Measurements from ENCODE around the gene MVB12B. TPM values are rescaled to one million over a fixed set of nuclear protein-coding genes. Genes with fewer than 3 reads are reported as not detected.

Gene MVB12B
- total RNA-seq, 1 experiment from 2014 or later: not detected

- Histone ChIP-seq H3K9me3 (ENCODE audit: low read length) (no peaks in the 10 kb centered on the region), H3K9me2 (replicated peaks; ENCODE audit: insufficient read depth, low read length) (no peaks in the 10 kb centered on the region), H3K4me1 (ENCODE audit: low read length) (no peaks in the 10 kb centered on the region)
Observed at GRCh38 chr9:126394802-126395201, 68.2 kb downstream of the MVB12B start.

GRCh38 chr9:126395439-126396212 is 69.0 kb downstream of the MVB12B start:
- H3K27me3 ChIP-seq (ENCODE audit: low read length): no peaks in the 10 kb centered on the region
- no peak overlapping the region for H3K27ac ChIP-seq (ENCODE audit: low read length)
- no peak overlapping the region for H3K4me3 ChIP-seq (ENCODE audit: low read length)
- no peaks in the 10 kb centered on the region; the same call in 1 of the 2 replicates for H4K20me1 ChIP-seq (ENCODE audit: insufficient read depth, low read depth, low read length)
- no peak overlapping the region for H3K9ac ChIP-seq (ENCODE audit: low read length)
- H3K79me2 ChIP-seq (ENCODE audit: low read length): no peaks in the 10 kb centered on the region
- no peak for DNase-seq
- H3K4me1 ChIP-seq (ENCODE audit: low read length): no peaks in the 10 kb centered on the region
- H2AFZ ChIP-seq (ENCODE audit: low read length): no peak overlapping the region
- no peaks in the 10 kb centered on the region for H3K9me3 ChIP-seq (ENCODE audit: low read length)
- H3K9me2 ChIP-seq (replicated peaks; ENCODE audit: insufficient read depth, low read length): no peaks in the 10 kb centered on the region
- no peak overlapping the region for H3K4me2 ChIP-seq (ENCODE audit: low read depth, low read length, poor library complexity, severe bottlenecking)
- no peaks in the 10 kb centered on the region for H3K36me3 ChIP-seq (ENCODE audit: insufficient read depth, low read length)

More at GRCh38 chr9:126394802-126395201, 68.2 kb downstream of the MVB12B start:
- H3K79me2 ChIP-seq (ENCODE audit: low read length): no peaks in the 10 kb centered on the region
- no peaks in the 10 kb centered on the region for H3K27me3 ChIP-seq (ENCODE audit: low read length)
- no peak for DNase-seq
- H3K9ac ChIP-seq (ENCODE audit: low read length): no peak overlapping the region
- no peak overlapping the region for H3K27ac ChIP-seq (ENCODE audit: low read length)
- no peak overlapping the region for H3K4me2 ChIP-seq (ENCODE audit: low read depth, low read length, poor library complexity, severe bottlenecking)
- no peaks in the 10 kb centered on the region; the same call in 1 of the 2 replicates for H4K20me1 ChIP-seq (ENCODE audit: insufficient read depth, low read depth, low read length)
- no peak overlapping the region for H2AFZ ChIP-seq (ENCODE audit: low read length)
- H3K4me3 ChIP-seq (ENCODE audit: low read length): no peak overlapping the region
- no peaks in the 10 kb centered on the region for H3K36me3 ChIP-seq (ENCODE audit: insufficient read depth, low read length)

- peak; percentile 46 for DNase-seq
- no peaks in the 10 kb centered on the region; the same call in 1 of the 2 replicates for H4K20me1 ChIP-seq (ENCODE audit: insufficient read depth, low read depth, low read length)
- H3K4me2 ChIP-seq (ENCODE audit: low read depth, low read length, poor library complexity, severe bottlenecking): no peak overlapping the region
- H3K27ac ChIP-seq (ENCODE audit: low read length): no peak overlapping the region
- H3K36me3 ChIP-seq (ENCODE audit: insufficient read depth, low read length): no peaks in the 10 kb centered on the region
- no peaks in the 10 kb centered on the region for H3K4me1 ChIP-seq (ENCODE audit: low read length)
- no peak overlapping the region for H3K9ac ChIP-seq (ENCODE audit: low read length)
- no peak overlapping the region for H2AFZ ChIP-seq (ENCODE audit: low read length)
- H3K9me3 ChIP-seq (ENCODE audit: low read length): no peaks in the 10 kb centered on the region
- H3K4me3 ChIP-seq (ENCODE audit: low read length): no peak overlapping the region
- H3K79me2 ChIP-seq (ENCODE audit: low read length): no peaks in the 10 kb centered on the region
- no peaks in the 10 kb centered on the region for H3K27me3 ChIP-seq (ENCODE audit: low read length)
- H3K9me2 ChIP-seq (replicated peaks; ENCODE audit: insufficient read depth, low read length): no peaks in the 10 kb centered on the region
Observed at GRCh38 chr9:126397056-126397455, 70.4 kb downstream of the MVB12B start.

GRCh38 chr9:126398403-126399058 is 71.9 kb downstream of the MVB12B start:
- Histone ChIP-seq H3K4me2 (ENCODE audit: low read depth, low read length, poor library complexity, severe bottlenecking) (no peak overlapping the region), H3K9ac (ENCODE audit: low read length) (no peak overlapping the region), H3K79me2 (ENCODE audit: low read length) (no peaks in the 10 kb centered on the region), H2AFZ (ENCODE audit: low read length) (no peak overlapping the region), H3K27ac (ENCODE audit: low read length) (no peak overlapping the region), H3K9me3 (ENCODE audit: low read length) (no peaks in the 10 kb centered on the region), H3K4me3 (ENCODE audit: low read length) (no peak overlapping the region), H3K36me3 (ENCODE audit: insufficient read depth, low read length) (no peaks in the 10 kb centered on the region), H3K27me3 (ENCODE audit: low read length) (no peaks in the 10 kb centered on the region), H3K9me2 (replicated peaks; ENCODE audit: insufficient read depth, low read length) (no peaks in the 10 kb centered on the region), H4K20me1 (ENCODE audit: insufficient read depth, low read depth, low read length) (no peaks in the 10 kb centered on the region; the same call in 1 of the 2 replicates), H3K4me1 (ENCODE audit: low read length) (no peaks in the 10 kb centered on the region)
- DNase-seq: peak; percentile 84

GRCh38 chr9:126399251-126399650 is 72.6 kb downstream of the MVB12B start:
- Histone ChIP-seq H3K79me2 (ENCODE audit: low read length) (no peaks in the 10 kb centered on the region), H3K27ac (ENCODE audit: low read length) (no peak overlapping the region), H3K27me3 (ENCODE audit: low read length) (no peaks in the 10 kb centered on the region), H3K36me3 (ENCODE audit: insufficient read depth, low read length) (no peaks in the 10 kb centered on the region), H3K9me3 (ENCODE audit: low read length) (no peaks in the 10 kb centered on the region), H3K9me2 (replicated peaks; ENCODE audit: insufficient read depth, low read length) (no peaks in the 10 kb centered on the region), H3K4me2 (ENCODE audit: low read depth, low read length, poor library complexity, severe bottlenecking) (no peak overlapping the region), H3K4me1 (ENCODE audit: low read length) (no peaks in the 10 kb centered on the region), H3K4me3 (ENCODE audit: low read length) (no peak overlapping the region), H4K20me1 (ENCODE audit: insufficient read depth, low read depth, low read length) (no peaks in the 10 kb centered on the region; the same call in 1 of the 2 replicates), H2AFZ (ENCODE audit: low read length) (no peak overlapping the region), H3K9ac (ENCODE audit: low read length) (no peak overlapping the region)
- no peak for DNase-seq

GRCh38 chr9:126399789-126400188 is 73.2 kb downstream of the MVB12B start:
- H3K9ac ChIP-seq (ENCODE audit: low read length): no peak overlapping the region
- no peaks in the 10 kb centered on the region for H3K36me3 ChIP-seq (ENCODE audit: insufficient read depth, low read length)
- DNase-seq: no peak
- no peak overlapping the region for H3K27ac ChIP-seq (ENCODE audit: low read length)
- no peaks in the 10 kb centered on the region for H3K27me3 ChIP-seq (ENCODE audit: low read length)
- H3K4me2 ChIP-seq (ENCODE audit: low read depth, low read length, poor library complexity, severe bottlenecking): no peak overlapping the region
- no peaks in the 10 kb centered on the region for H3K9me3 ChIP-seq (ENCODE audit: low read length)
- no peak overlapping the region for H2AFZ ChIP-seq (ENCODE audit: low read length)
- no peaks in the 10 kb centered on the region; the same call in 1 of the 2 replicates for H4K20me1 ChIP-seq (ENCODE audit: insufficient read depth, low read depth, low read length)
- H3K4me1 ChIP-seq (ENCODE audit: low read length): no peaks in the 10 kb centered on the region
- no peaks in the 10 kb centered on the region for H3K79me2 ChIP-seq (ENCODE audit: low read length)
- no peaks in the 10 kb centered on the region for H3K9me2 ChIP-seq (replicated peaks; ENCODE audit: insufficient read depth, low read length)
- H3K4me3 ChIP-seq (ENCODE audit: low read length): no peak overlapping the region

GRCh38 chr9:126400571-126400970 is 73.9 kb downstream of the MVB12B start:
- Histone ChIP-seq H3K27ac (ENCODE audit: low read length) (no peak overlapping the region), H3K9me2 (replicated peaks; ENCODE audit: insufficient read depth, low read length) (no peaks in the 10 kb centered on the region), H2AFZ (ENCODE audit: low read length) (no peak overlapping the region), H3K4me1 (ENCODE audit: low read length) (no peaks in the 10 kb centered on the region), H3K4me2 (ENCODE audit: low read depth, low read length, poor library complexity, severe bottlenecking) (no peak overlapping the region), H3K4me3 (ENCODE audit: low read length) (no peak overlapping the region), H3K9ac (ENCODE audit: low read length) (no peak overlapping the region), H3K79me2 (ENCODE audit: low read length) (no peaks in the 10 kb centered on the region), H4K20me1 (ENCODE audit: insufficient read depth, low read depth, low read length) (no peaks in the 10 kb centered on the region; the same call in 1 of the 2 replicates), H3K36me3 (ENCODE audit: insufficient read depth, low read length) (no peaks in the 10 kb centered on the region), H3K27me3 (ENCODE audit: low read length) (no peaks in the 10 kb centered on the region), H3K9me3 (ENCODE audit: low read length) (no peaks in the 10 kb centered on the region)
- no peak for DNase-seq

- Histone ChIP-seq H4K20me1 (ENCODE audit: insufficient read depth, low read depth, low read length) (no peaks in the 10 kb centered on the region; the same call in 1 of the 2 replicates), H3K9ac (ENCODE audit: low read length) (no peak overlapping the region), H3K4me1 (ENCODE audit: low read length) (no peaks in the 10 kb centered on the region)
Observed at GRCh38 chr9:126401107-126401506, 74.5 kb downstream of the MVB12B start.

More at GRCh38 chr9:126401107-126401506, 74.5 kb downstream of the MVB12B start:
- no peak overlapping the region for H3K4me3 ChIP-seq (ENCODE audit: low read length)
- no peaks in the 10 kb centered on the region for H3K9me2 ChIP-seq (replicated peaks; ENCODE audit: insufficient read depth, low read length)
- no peak overlapping the region for H3K4me2 ChIP-seq (ENCODE audit: low read depth, low read length, poor library complexity, severe bottlenecking)
- DNase-seq: no peak
- no peaks in the 10 kb centered on the region for H3K9me3 ChIP-seq (ENCODE audit: low read length)
- H2AFZ ChIP-seq (ENCODE audit: low read length): no peak overlapping the region
- H3K79me2 ChIP-seq (ENCODE audit: low read length): no peaks in the 10 kb centered on the region
- H3K27ac ChIP-seq (ENCODE audit: low read length): no peak overlapping the region
- H3K27me3 ChIP-seq (ENCODE audit: low read length): no peaks in the 10 kb centered on the region
- H3K36me3 ChIP-seq (ENCODE audit: insufficient read depth, low read length): no peaks in the 10 kb centered on the region

All from Karpas-422 (cell line).